ENCODE data around the gene SGSM1. TPM values are rescaled to one million over a fixed set of nuclear protein-coding genes. Genes with fewer than 3 reads are reported as not detected.

Gene SGSM1
- total RNA-seq, 2 donors from 2014 or later, result 6.8 to 11.1 TPM

- Histone ChIP-seq H3K27ac (peak overlapping the region in 1 of 2 donors; percentile 35), H3K36me3 (no peaks in the 10 kb centered on the region), H3K4me1 (ENCODE audit: control insufficient read depth in 1 of 2, low read depth in 2 of 2) (no peaks in the 10 kb centered on the region), H3K27me3 (replicated peaks; ENCODE audit: insufficient read depth) (no peaks in the 10 kb centered on the region), H3K4me3 (no peak overlapping the region), H3K9me3 (no peaks in the 10 kb centered on the region)
- no peak for ATAC-seq (ENCODE audit: insufficient number of reproducible peaks, low FRiP score, low read depth)
- TF ChIP-seq CTCF (IDR thresholded peaks at IDR 0.05), result no peak
- DNase-seq (ENCODE audit: low spot score), result no peak
Observed at GRCh38 chr22:24969560-24970301, 163.7 kb downstream of the SGSM1 start.

- Histone ChIP-seq H3K9me3 (no peaks in the 10 kb centered on the region), H3K36me3 (no peaks in the 10 kb centered on the region), H3K27ac (no peak overlapping the region), H3K27me3 (replicated peaks; ENCODE audit: insufficient read depth) (no peaks in the 10 kb centered on the region), H3K4me3 (no peak overlapping the region), H3K4me1 (ENCODE audit: control insufficient read depth in 1 of 2, low read depth in 2 of 2) (peaks cover 0 to 15% of the 10 kb centered on the region in 2 donors)
- no peak for TF ChIP-seq CTCF (IDR thresholded peaks at IDR 0.05)
- ATAC-seq (ENCODE audit: insufficient number of reproducible peaks, low FRiP score, low read depth), result no peak
- DNase-seq (ENCODE audit: low spot score), result no peak
Observed at GRCh38 chr22:24972369-24972768, 166.4 kb downstream of the SGSM1 start.

- no peak overlapping the region for H3K4me3 ChIP-seq
- ATAC-seq (ENCODE audit: insufficient number of reproducible peaks, low FRiP score, low read depth) (no peak), DNase-seq (ENCODE audit: low spot score) (no peak)
- no peaks in the 10 kb centered on the region for H3K9me3 ChIP-seq
- peaks cover 4 to 21% of the 10 kb centered on the region in 2 donors for H3K4me1 ChIP-seq (ENCODE audit: control insufficient read depth in 1 of 2, low read depth in 2 of 2)
- no peaks in the 10 kb centered on the region for H3K27me3 ChIP-seq (replicated peaks; ENCODE audit: insufficient read depth)
- no peaks in the 10 kb centered on the region for H3K36me3 ChIP-seq
- no peak for TF ChIP-seq CTCF (IDR thresholded peaks at IDR 0.05)
- H3K27ac ChIP-seq, result no peak overlapping the region
Observed at GRCh38 chr22:24973872-24974271, 167.9 kb downstream of the SGSM1 start.

GRCh38 chr22:24975125-24975640 is 169.2 kb downstream of the SGSM1 start:
- no peak for ATAC-seq (ENCODE audit: insufficient number of reproducible peaks, low FRiP score, low read depth)
- Histone ChIP-seq H3K9me3 (no peaks in the 10 kb centered on the region), H3K27me3 (replicated peaks; ENCODE audit: insufficient read depth) (no peaks in the 10 kb centered on the region), H3K4me3 (no peak overlapping the region), H3K27ac (no peak overlapping the region), H3K36me3 (no peaks in the 10 kb centered on the region), H3K4me1 (ENCODE audit: control insufficient read depth in 1 of 2, low read depth in 2 of 2) (peaks cover 4 to 21% of the 10 kb centered on the region in 2 donors)
- DNase-seq (ENCODE audit: low spot score), result no peak
- no peak for TF ChIP-seq CTCF (IDR thresholded peaks at IDR 0.05)

- ATAC-seq (ENCODE audit: insufficient number of reproducible peaks, low FRiP score, low read depth) (no peak), DNase-seq (ENCODE audit: low spot score) (no peak)
- Histone ChIP-seq H3K27me3 (replicated peaks; ENCODE audit: insufficient read depth) (no peaks in the 10 kb centered on the region), H3K9me3 (no peaks in the 10 kb centered on the region), H3K36me3 (no peaks in the 10 kb centered on the region), H3K4me3 (no peak overlapping the region), H3K27ac (peak overlapping the region in 1 of 2 donors; percentile 32), H3K4me1 (ENCODE audit: control insufficient read depth in 1 of 2, low read depth in 2 of 2) (peaks cover 4 to 21% of the 10 kb centered on the region in 2 donors)
- TF ChIP-seq CTCF (IDR thresholded peaks at IDR 0.05), result no peak
Observed at GRCh38 chr22:24975813-24976341, 169.9 kb downstream of the SGSM1 start.

Data from thoracic aorta (tissue), 2 donors.